Fibroblast of mammary gland (primary cell): Measurements from ENCODE around the gene CDH1.
A peak's percentile ranks its signal among the peaks of the same experiment; 100 is the strongest.

Source experiments
- DNase-seq: peaks from one replicate; pipeline ENCODE4 v3.0.0-alpha.2; 2010; ENCODE audit warnings: low read depth
- H3K4me3 ChIP-seq: 2 replicates; pipeline ENCODE4 v1.5.1; 2011; ENCODE audit warnings: low read depth, mild to moderate bottlenecking, low read length, moderate library complexity; ENCODE audit not compliant: control insufficient read depth
- TF ChIP-seq, protein P1 (sequence below): conservative IDR thresholded peaks from 2 replicates; pipeline ENCODE4 v1.5.1; 2011; ENCODE audit warnings: low read depth, low read length, inconsistent platforms; ENCODE audit not compliant: control insufficient read depth, insufficient read depth

Gene CDH1

DNA sequence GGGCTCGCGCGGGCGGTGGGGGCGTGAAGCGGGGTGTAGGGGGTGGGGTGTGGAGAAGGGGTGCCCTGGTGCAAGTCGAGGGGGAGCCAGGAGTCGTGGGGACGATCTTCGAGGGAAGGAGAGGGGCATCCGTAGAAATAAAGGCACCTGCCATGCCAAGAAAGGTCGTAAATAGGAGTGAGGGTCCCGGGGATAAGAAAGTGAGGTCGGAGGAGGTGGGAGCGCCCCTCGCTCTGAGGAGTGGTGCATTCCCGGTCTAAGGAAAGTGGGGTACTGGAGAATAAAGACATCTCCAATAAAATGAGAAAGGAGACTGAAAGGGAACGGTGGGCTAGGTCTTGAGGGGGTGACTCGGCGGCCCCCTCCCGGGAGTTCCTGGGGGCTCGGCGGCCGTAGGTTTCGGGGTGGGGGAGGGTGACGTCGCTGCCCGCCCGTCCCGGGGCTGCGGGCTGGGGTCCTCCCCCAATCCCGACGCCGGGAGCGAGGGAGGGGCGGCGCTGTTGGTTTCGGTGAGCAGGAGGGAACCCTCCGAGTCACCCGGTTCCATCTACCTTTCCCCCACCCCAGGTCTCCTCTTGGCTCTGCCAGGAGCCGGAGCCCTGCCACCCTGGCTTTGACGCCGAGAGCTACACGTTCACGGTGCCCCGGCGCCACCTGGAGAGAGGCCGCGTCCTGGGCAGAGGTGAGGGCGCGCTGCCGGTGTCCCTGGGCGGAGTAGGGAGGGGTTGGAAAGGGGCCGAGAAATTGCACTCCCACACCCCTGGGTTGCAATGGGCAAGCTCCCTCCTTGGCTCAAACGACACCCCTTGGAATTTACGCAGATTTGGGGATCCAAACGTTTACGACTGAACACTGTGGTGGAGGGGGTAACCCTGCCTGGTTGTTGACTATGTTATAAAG lies 888 bp downstream of the CDH1 start:
- no peak for DNase-seq
- TF ChIP-seq, protein P1, sequence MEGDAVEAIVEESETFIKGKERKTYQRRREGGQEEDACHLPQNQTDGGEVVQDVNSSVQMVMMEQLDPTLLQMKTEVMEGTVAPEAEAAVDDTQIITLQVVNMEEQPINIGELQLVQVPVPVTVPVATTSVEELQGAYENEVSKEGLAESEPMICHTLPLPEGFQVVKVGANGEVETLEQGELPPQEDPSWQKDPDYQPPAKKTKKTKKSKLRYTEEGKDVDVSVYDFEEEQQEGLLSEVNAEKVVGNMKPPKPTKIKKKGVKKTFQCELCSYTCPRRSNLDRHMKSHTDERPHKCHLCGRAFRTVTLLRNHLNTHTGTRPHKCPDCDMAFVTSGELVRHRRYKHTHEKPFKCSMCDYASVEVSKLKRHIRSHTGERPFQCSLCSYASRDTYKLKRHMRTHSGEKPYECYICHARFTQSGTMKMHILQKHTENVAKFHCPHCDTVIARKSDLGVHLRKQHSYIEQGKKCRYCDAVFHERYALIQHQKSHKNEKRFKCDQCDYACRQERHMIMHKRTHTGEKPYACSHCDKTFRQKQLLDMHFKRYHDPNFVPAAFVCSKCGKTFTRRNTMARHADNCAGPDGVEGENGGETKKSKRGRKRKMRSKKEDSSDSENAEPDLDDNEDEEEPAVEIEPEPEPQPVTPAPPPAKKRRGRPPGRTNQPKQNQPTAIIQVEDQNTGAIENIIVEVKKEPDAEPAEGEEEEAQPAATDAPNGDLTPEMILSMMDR = no peak
- no peak overlapping the region for H3K4me3 ChIP-seq

DNA sequence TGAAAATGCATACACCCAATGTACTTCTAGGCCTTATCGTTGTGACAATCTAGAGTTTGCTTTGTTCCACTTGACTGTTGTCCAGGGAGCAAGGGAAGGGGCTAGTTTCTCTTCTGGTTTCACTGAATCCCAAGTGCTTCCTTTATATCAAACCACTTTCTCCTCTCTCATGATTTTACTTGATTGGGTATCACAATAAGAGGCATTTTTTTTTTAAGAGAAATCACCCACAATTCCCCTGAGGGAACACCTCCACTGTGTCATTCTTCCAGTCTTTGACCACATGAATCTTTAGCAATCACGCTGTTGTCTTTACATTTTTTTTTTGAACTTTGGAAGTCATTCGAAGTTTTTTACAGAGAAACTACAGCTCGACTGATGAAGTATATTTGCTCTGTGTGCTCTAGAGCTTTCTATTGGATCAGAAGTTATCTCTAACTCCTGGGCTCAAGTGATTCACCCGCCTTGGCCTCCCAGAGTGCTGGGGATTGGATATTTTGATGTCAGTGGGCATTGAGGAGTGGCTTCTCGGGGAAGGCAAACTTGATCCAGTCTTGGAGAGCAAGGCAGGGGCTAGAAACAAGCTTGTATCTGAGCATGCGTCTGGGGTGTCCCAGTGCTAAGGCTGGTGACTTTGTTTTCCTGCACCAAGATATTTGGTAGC lies 3.0 kb downstream of the CDH1 start:
- DNase-seq = peak; percentile 11
- TF ChIP-seq, protein P1 = no peak
- no peak overlapping the region for H3K4me3 ChIP-seq

DNA sequence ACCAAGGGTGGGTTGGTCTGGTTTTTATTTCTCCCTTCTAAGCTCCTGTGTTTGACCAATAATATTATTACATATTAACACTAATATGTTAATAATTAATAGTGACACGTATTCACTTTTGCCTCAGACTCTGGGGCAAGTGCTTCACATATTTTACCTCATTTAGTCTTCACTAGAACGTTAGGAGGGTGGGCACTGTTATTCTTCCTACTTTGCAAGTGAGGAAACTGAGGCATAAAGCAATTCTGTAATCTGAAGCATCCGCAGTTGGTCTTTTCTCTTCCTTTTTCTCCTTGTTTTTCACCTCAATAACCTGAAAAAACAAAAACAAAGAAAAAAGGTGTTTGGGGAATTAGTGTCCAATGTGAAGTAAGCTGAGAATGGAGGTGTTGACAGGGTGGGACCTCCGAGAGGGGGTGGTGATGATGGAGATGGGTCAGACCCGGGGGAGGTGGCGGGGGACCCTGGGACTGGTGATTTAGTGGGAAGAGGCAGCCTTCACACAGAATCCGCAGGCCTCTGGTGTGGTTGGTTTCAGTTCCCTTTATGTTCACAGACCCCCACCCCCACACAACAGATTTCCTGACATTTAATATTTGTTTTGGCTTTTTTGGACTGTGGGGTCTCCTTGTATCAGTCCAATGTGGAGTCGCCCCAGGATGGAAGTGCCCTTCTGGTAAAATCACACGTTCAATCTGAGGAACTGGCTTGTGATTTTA lies 3.7 kb downstream of the CDH1 start:
- H3K4me3 ChIP-seq = no peak overlapping the region
- no peak for DNase-seq
- TF ChIP-seq, protein P1 = no peak

DNA sequence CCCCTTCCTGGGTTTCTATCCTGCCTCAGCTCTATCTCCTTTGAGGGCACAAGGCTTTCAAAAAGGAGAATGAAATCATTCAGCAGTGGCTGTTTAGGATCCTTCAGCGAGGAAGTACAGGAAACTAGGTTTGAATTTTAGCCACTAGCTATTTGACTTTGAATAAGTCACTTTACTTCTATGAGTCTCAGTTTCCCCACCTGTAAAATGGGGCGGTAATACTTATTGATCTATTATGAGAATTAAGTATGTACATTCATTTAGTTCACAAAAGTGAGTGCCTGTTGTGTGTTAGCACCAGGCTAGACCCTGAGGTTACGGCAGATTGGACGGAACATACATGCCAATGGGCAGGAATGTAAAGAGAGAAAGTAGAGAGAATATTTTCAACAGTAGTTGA lies 6.6 kb downstream of the CDH1 start:
- TF ChIP-seq, protein P1 = no peak
- DNase-seq = no peak
- H3K4me3 ChIP-seq = no peak overlapping the region

DNA sequence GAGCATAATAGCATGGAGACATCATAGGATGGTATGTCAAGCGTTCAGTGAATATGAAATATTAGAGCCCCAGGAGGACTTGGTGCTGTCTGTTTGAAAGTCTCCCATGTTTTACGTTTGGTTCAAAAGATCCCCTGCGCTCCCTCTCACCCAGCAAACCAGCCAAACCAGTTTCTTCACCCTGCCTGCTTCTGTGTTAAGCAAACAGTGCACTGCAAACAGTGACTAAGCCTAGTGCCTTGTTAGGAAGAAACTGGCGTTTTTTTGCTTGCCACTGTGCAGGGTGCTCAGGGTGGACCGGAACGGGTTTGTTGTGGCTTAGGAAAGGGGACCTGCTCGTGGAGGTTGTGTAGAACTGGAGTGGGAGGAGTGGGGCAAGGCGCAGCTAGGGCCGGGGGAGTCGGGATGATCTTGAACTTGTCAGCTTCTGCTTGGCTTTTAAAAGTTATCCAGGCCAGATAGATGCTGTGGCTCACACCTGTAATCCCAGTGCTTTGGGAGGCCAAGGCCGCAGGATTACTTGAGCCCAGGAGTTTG lies 7.7 kb downstream of the CDH1 start:
- no peak overlapping the region for H3K4me3 ChIP-seq
- no peak for DNase-seq
- TF ChIP-seq, protein P1 = no peak

DNA sequence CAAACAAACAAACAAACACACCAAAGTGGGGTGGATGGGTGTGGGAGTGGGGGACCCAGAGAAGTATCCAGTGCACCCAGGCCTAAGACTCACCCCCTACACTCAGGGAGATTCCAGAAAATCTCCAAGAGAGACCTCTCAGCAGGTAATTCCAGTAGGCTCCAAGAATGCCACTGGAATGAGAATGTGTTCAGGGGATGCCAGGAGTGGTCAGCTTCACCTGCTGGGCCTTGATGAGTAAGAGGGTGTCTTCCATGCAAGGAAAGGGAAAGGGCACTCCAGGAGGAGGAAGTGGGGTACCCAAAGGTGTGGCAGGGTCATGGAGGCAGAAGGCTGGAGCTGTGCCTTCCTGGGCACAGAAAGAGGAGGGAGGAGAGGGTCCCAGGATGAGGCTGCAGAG lies 9.9 kb downstream of the CDH1 start:
- TF ChIP-seq, protein P1 = no peak
- DNase-seq = no peak
- H3K4me3 ChIP-seq = no peak overlapping the region
